HFFc6 (cell line): ENCODE measurements around the gene CPXM2. TPM values are rescaled to one million over a fixed set of nuclear protein-coding genes. Genes with fewer than 3 reads are reported as not detected.

Experiments used
- DNase-seq: peaks from one replicate; pipeline ENCODE4 v3.0.0-alpha.2; 2018
- H3K27ac Mint-ChIP-seq: 2 replicates; pipeline ENCODE4 v1.8.0; 2020; ENCODE audit warnings: mild to moderate bottlenecking, mixed read lengths
- H3K27me3 Mint-ChIP-seq: 2 replicates; pipeline ENCODE4 v1.8.0; 2021; ENCODE audit warnings: mild to moderate bottlenecking, moderate library complexity, mixed read lengths; ENCODE audit not compliant: insufficient read depth
- H3K36me3 Mint-ChIP-seq: 2 replicates; pipeline ENCODE4 v1.8.0; 2021; ENCODE audit warnings: low read depth, mixed read lengths
- H3K4me1 Mint-ChIP-seq: 2 replicates; pipeline ENCODE4 v1.8.0; 2020; ENCODE audit warnings: low read depth, mixed read lengths
- H3K4me3 Mint-ChIP-seq: 2 replicates; pipeline ENCODE4 v1.8.0; 2020; ENCODE audit warnings: mild to moderate bottlenecking, moderate library complexity, mixed read lengths
- H3K9me3 Mint-ChIP-seq: 2 replicates; pipeline ENCODE4 v1.8.0; 2020; ENCODE audit warnings: mild to moderate bottlenecking, mixed read lengths
- total RNA-seq, 6 experiments: library from RNA; stranded (reverse); fragmentation: NEBNext Ultra II Directional; extraction: Animal tissue kit (Norgen Biotek cat#: 25700); gene quantifications; 2 replicates in 1 of 6; 3 replicates in 5 of 6; pipeline ENCODE4 v1.2.3, GENCODE V29; 2021
- TF ChIP-seq, protein P1 (sequence below): fragments of 200-600 bp; sonication (generic); IDR thresholded peaks from 2 replicates; pipeline ENCODE4 v1.5.0; 2021; ENCODE audit warnings: antibody characterized with exemption, mild to moderate bottlenecking

CPXM2 gene
- total RNA-seq, 6 experiments from 2014 or later, result not detected

DNA sequence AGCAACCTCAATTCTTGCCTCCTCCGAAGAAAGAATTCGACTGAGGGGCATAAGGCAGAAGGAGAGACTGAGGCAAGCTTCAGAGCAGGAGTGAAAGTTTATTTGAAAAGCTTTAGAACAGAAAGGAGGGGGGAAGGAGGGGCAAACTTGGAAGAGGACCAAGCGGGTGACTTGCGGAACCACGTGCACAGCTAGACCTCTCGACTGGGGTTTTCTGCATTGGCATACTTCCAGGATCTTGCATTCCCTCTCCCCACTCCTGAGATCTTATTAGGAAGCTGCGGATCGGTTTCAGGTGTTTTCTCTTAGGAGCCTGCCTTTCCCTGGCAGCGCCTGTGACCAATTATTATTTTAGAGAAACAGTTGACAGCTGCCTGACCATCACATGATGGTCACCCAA is 20.3 kb upstream of the CPXM2 start:
- no peaks in the 10 kb centered on the region; the same call in 1 of the 2 replicates for H3K4me1 Mint-ChIP-seq
- H3K27ac Mint-ChIP-seq, result no peak overlapping the region
- H3K4me3 Mint-ChIP-seq, result no peak overlapping the region
- no peak for DNase-seq
- peaks cover 23% of the 10 kb centered on the region for H3K27me3 Mint-ChIP-seq
- H3K9me3 Mint-ChIP-seq, result peaks cover 11% of the 10 kb centered on the region
- TF ChIP-seq, protein P1, sequence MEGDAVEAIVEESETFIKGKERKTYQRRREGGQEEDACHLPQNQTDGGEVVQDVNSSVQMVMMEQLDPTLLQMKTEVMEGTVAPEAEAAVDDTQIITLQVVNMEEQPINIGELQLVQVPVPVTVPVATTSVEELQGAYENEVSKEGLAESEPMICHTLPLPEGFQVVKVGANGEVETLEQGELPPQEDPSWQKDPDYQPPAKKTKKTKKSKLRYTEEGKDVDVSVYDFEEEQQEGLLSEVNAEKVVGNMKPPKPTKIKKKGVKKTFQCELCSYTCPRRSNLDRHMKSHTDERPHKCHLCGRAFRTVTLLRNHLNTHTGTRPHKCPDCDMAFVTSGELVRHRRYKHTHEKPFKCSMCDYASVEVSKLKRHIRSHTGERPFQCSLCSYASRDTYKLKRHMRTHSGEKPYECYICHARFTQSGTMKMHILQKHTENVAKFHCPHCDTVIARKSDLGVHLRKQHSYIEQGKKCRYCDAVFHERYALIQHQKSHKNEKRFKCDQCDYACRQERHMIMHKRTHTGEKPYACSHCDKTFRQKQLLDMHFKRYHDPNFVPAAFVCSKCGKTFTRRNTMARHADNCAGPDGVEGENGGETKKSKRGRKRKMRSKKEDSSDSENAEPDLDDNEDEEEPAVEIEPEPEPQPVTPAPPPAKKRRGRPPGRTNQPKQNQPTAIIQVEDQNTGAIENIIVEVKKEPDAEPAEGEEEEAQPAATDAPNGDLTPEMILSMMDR, result no peak
- no peaks in the 10 kb centered on the region; the same call in 1 of the 2 replicates for H3K36me3 Mint-ChIP-seq

DNA sequence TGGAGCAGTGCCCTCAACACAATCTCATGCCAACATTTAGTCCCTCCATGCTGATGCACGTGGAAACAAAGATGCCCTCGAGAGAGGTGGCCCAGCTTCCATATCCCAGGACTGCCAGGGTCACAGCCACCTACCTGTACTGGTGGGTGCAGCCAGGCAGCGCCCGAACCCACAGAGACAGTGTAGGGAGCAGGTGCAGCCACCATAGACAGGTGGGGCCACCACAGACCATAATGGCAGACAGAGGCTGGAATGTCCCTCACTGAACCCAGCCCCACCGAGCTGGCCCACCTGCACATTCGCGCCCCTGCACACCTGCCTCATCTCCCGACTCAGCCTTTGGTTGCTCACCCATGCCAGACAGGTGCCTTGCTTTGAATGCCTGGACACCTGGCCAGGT is 18.3 kb upstream of the CPXM2 start:
- Mint-ChIP-seq H3K27ac (no peak overlapping the region), H3K4me3 (no peak overlapping the region), H3K27me3 (peaks cover 25% of the 10 kb centered on the region)

DNA sequence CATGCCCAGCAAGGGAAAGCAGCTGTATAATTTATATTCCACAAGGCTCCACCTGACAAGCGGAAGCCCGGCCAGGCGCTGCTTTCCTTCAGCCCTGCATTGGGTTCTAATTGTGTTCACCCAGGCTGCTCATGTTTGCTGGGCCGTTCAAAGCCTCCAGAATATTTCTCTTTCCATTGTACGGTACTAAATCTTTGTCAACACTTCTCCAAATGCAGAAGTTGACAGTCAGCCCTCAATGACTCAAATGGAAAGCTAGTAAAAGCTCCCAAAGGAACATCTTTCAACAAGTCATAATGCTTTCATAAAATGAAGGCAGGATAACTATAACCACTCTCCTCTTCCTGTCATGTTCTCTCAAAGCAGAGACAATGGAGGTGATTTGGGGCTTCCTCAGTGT is 17.8 kb upstream of the CPXM2 start:
- TF ChIP-seq, protein P1, result no peak
- Mint-ChIP-seq H3K9me3 (peaks cover 11% of the 10 kb centered on the region), H3K4me1 (no peaks in the 10 kb centered on the region; the same call in 1 of the 2 replicates), H3K27ac (no peak overlapping the region), H3K36me3 (no peaks in the 10 kb centered on the region; the same call in 1 of the 2 replicates), H3K27me3 (peaks cover 21% of the 10 kb centered on the region), H3K4me3 (no peak overlapping the region)
- DNase-seq, result no peak

More for the DNA sequence above, 18.3 kb upstream of the CPXM2 start:
- DNase-seq, result no peak
- Mint-ChIP-seq H3K36me3 (no peaks in the 10 kb centered on the region; the same call in 1 of the 2 replicates), H3K9me3 (peaks cover 11% of the 10 kb centered on the region), H3K4me1 (no peaks in the 10 kb centered on the region; the same call in 1 of the 2 replicates)
- TF ChIP-seq, protein P1, result no peak

DNA sequence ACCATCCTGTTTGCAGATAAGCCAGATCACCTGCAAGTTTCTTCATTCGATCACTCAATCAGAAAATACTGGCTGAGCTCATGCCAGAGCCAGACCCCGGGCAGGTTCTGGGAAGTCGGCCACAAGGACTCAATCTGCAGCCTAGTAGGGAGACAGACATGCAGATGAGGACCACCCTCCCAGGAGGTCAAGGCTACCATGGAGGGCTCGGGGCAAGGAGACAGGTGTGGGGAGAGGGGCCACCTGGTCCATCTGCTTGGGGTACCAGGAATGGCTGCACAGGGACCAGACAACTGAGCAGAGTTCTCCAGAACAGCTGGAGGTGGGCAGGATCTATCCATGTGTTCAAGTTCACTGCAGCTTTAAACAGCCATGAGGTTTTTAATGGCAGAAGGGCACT is 16.8 kb upstream of the CPXM2 start:
- H3K27me3 Mint-ChIP-seq, result peaks cover 23% of the 10 kb centered on the region
- peaks cover 11% of the 10 kb centered on the region for H3K9me3 Mint-ChIP-seq
- DNase-seq, result no peak
- no peak overlapping the region for H3K4me3 Mint-ChIP-seq
- TF ChIP-seq, protein P1, result no peak
- H3K4me1 Mint-ChIP-seq, result no peaks in the 10 kb centered on the region; the same call in 1 of the 2 replicates
- no peaks in the 10 kb centered on the region; the same call in 1 of the 2 replicates for H3K36me3 Mint-ChIP-seq
- no peak overlapping the region for H3K27ac Mint-ChIP-seq

DNA sequence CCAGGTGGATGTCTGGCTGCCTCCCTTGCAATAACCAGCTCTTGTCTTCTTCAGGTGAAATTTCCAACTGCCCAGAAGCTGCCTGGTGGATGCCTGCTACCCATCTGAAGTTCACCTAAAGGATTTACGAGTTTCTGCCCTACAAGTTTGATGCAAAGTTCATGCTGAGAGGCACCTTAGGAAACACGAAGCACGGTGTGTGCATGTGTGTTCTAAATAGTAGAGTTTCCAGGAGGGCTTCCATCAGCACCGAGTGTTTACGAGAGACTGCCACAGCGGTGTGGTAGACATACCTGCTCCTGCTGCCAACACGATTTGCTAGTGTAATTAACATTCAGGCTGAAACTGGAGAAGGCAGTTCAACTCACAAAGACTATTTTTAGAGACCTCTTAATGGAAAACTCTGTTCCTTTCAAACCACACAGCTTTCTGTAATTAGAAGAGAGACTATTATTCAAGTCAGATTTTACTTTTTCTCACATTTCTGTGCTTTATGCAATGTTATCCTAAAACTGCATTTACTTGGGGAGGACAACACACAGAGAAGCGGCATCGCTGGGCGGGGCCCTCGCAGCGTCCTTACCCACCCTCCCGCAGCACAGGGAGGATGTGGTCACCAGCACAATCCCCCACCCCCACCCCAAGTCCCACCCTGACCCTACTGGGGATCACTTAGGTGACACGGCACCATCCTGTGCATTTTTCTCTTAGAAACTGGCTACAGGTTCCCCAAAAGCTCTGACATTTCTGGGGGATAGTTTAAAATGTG is 15.5 kb upstream of the CPXM2 start:
- Mint-ChIP-seq H3K27me3 (peaks cover 21% of the 10 kb centered on the region), H3K36me3 (no peaks in the 10 kb centered on the region; the same call in 1 of the 2 replicates), H3K27ac (no peak overlapping the region), H3K4me1 (no peaks in the 10 kb centered on the region; the same call in 1 of the 2 replicates), H3K4me3 (no peak overlapping the region), H3K9me3 (peaks cover 11% of the 10 kb centered on the region)
- DNase-seq, result no peak
- TF ChIP-seq, protein P1, result no peak
